Neural cell (in vitro differentiated cells): ENCODE data around the gene SSBP3. TPM values are rescaled to one million over a fixed set of nuclear protein-coding genes. Genes with fewer than 3 reads are reported as not detected.

ENCODE experiments used
- H2AFZ ChIP-seq: fragments of 200-600, 300-800 bp; sonication (generic), shearing (Covaris generic); 2 replicates; pipeline ENCODE4 v1.6.0; 2014; ENCODE audit warnings: low read depth, mild to moderate bottlenecking, antibody characterized with exemption, low read length, moderate library complexity
- H3F3A ChIP-seq: fragments of 200-600 bp; shearing (Covaris generic); 2 replicates; pipeline ENCODE4 v1.6.1; 2016; ENCODE audit warnings: mild to moderate bottlenecking, moderate library complexity, mixed read lengths, antibody characterized with exemption, low read length; ENCODE audit not compliant: insufficient read depth, poor library complexity, severe bottlenecking
- H3K27ac ChIP-seq: fragments of 200-600, 300-800 bp; sonication (generic), shearing (Covaris generic); 2 replicates; pipeline ENCODE4 v1.5.1; 2014; ENCODE audit warnings: mild to moderate bottlenecking, low read length, moderate library complexity
- H3K27me3 ChIP-seq: fragments of 300-800, 200-600 bp; sonication (generic), shearing (Covaris generic); 2 replicates; pipeline ENCODE4 v1.6.0; 2014; ENCODE audit warnings: mild to moderate bottlenecking, low read depth, low read length, moderate library complexity; ENCODE audit not compliant: insufficient read depth
- H3K36me3 ChIP-seq: fragments of 300-800, 200-600 bp; sonication (generic), shearing (Covaris generic); 2 replicates; pipeline ENCODE4 v1.5.1; 2014; ENCODE audit warnings: mild to moderate bottlenecking, antibody characterized with exemption, low read length, moderate library complexity; ENCODE audit not compliant: insufficient read depth
- H3K4me2 ChIP-seq: fragments of 300-800, 200-600 bp; sonication (generic), shearing (Covaris generic); 2 replicates; pipeline ENCODE4 v1.6.0; 2014; ENCODE audit warnings: mild to moderate bottlenecking, low read length
- H3K4me3 ChIP-seq: fragments of 300-800, 200-600 bp; sonication (generic), shearing (Covaris generic); 2 replicates; pipeline ENCODE4 v1.5.1; 2014; ENCODE audit warnings: mild to moderate bottlenecking, low read length, moderate library complexity
- H3K79me2 ChIP-seq: fragments of 200-600 bp; shearing (Covaris generic); replicated peaks from 2 replicates; pipeline ENCODE4 v1.6.0; 2014; ENCODE audit warnings: mild to moderate bottlenecking, low read length, moderate library complexity; ENCODE audit not compliant: insufficient read depth
- H3K9ac ChIP-seq: fragments of 300-800, 200-600 bp; sonication (generic), shearing (Covaris generic); 2 replicates; pipeline ENCODE4 v1.6.1; 2016; ENCODE audit warnings: mild to moderate bottlenecking, low read length, mixed read lengths
- H3K9me2 ChIP-seq: fragments of 200-600 bp; shearing (Covaris generic); 2 replicates; pipeline ENCODE4 v1.6.1; 2016; ENCODE audit warnings: mild to moderate bottlenecking, low read length, mixed read lengths; ENCODE audit not compliant: insufficient read depth
- H3K9me3 ChIP-seq: fragments of 200-600, 300-800 bp; sonication (generic), shearing (Covaris generic); 2 replicates; pipeline ENCODE4 v1.6.1; 2016; ENCODE audit warnings: mild to moderate bottlenecking, mixed run types, low read length, moderate library complexity, mixed read lengths
- H4K20me1 ChIP-seq: fragments of 200-600 bp; shearing (Covaris generic); 2 replicates; pipeline ENCODE4 v1.6.1; 2016; ENCODE audit warnings: mild to moderate bottlenecking, mixed run types; ENCODE audit not compliant: insufficient read depth
- CTCF ChIP-seq: fragments of 450-650 bp; IDR thresholded peaks from 2 replicates; pipeline ENCODE4 v1.5.1; 2014; ENCODE audit warnings: antibody characterized with exemption, mild to moderate bottlenecking, moderate library complexity; ENCODE audit not compliant: poor library complexity, severe bottlenecking
- EP300 ChIP-seq: fragments of 450-650 bp; conservative IDR thresholded peaks from 2 replicates; pipeline ENCODE4 v1.6.1; 2014; ENCODE audit warnings: antibody characterized with exemption, mild to moderate bottlenecking, moderate library complexity; ENCODE audit not compliant: poor library complexity, severe bottlenecking
- EZH2 ChIP-seq: fragments of 200-600, 300-800 bp; shearing (Covaris generic), sonication (generic); IDR thresholded peaks from 2 replicates; pipeline ENCODE4 v1.6.1; 2014; ENCODE audit warnings: antibody characterized with exemption, low read length, borderline replicate concordance, mild to moderate bottlenecking; ENCODE audit not compliant: insufficient read depth, poor library complexity, severe bottlenecking
- MXI1 ChIP-seq: fragments of 450-650 bp; conservative IDR thresholded peaks from 2 replicates; pipeline ENCODE4 v1.6.1; 2014; ENCODE audit warnings: antibody characterized with exemption, mild to moderate bottlenecking; ENCODE audit not compliant: poor library complexity, severe bottlenecking
- POLR2AphosphoS5 ChIP-seq: IDR thresholded peaks from 2 replicates; pipeline ENCODE4 v1.6.1; 2012
- RAD21 ChIP-seq: fragments of 450-650 bp; conservative IDR thresholded peaks from 2 replicates; pipeline ENCODE4 v1.6.1; 2014; ENCODE audit warnings: antibody characterized with exemption, mild to moderate bottlenecking, moderate library complexity
- REST ChIP-seq: IDR thresholded peaks from 2 replicates; pipeline ENCODE4 v1.6.1; 2012; ENCODE audit warnings: borderline replicate concordance
- SMC3 ChIP-seq: fragments of 450-650 bp; conservative IDR thresholded peaks from 2 replicates; pipeline ENCODE4 v1.6.1; 2014; ENCODE audit warnings: antibody characterized with exemption, mild to moderate bottlenecking, moderate library complexity; ENCODE audit not compliant: poor library complexity
- TAF1 ChIP-seq: IDR thresholded peaks from 2 replicates; pipeline ENCODE4 v1.6.1; 2012; ENCODE audit warnings: low read depth
- polyA plus RNA-seq: library from polyadenylated mRNA; depleted of rRNA; stranded (reverse); fragments of >200 nt; gene quantifications from 2 replicates; pipeline ENCODE4 v1.2.3, GENCODE V29; 2014

Gene SSBP3
- polyA plus RNA-seq, 1 donor from 2014 or later = 77.4 TPM

GRCh38 chr1:54297596-54298283 is 108.5 kb downstream of the SSBP3 start:
- peaks cover 92% of the 10 kb centered on the region for H3K79me2 ChIP-seq

DNA sequence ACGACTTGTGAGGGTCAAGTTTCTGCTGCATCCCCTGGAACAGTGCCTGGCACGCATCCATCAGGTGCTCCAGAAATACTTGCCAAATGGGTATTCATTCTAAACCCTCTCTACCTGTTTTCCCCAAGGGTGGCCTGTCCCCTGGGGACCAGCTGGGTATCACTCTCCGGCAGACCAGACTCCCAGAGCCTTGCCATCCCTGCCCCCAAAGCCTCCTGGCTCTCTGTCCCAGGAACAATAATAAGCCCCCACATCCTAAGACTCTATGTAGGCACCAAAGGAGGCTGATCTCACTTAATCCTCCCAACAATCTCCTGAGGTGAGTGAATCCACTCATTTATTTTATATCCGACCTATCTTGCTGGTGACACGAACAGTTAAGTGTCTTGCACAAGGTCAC is 109.5 kb downstream of the SSBP3 start:
- no peaks in the 10 kb centered on the region for H3K36me3 ChIP-seq
- H4K20me1 ChIP-seq = peaks cover 9% of the 10 kb centered on the region
- H3K9me2 ChIP-seq = no peaks in the 10 kb centered on the region
- no peak overlapping the region for H3K4me2 ChIP-seq
- no peak overlapping the region for H2AFZ ChIP-seq
- no peak for TF ChIP-seq EZH2
- TF ChIP-seq POLR2AphosphoS5 = no peak
- TF ChIP-seq MXI1 = no peak
- TF ChIP-seq SMC3 = no peak
- H3K27ac ChIP-seq = no peak overlapping the region
- H3K4me3 ChIP-seq = no peak overlapping the region
- no peaks in the 10 kb centered on the region for H3K9me3 ChIP-seq
- no peaks in the 10 kb centered on the region for H3F3A ChIP-seq
- H3K79me2 ChIP-seq = peaks cover 93% of the 10 kb centered on the region
- H3K27me3 ChIP-seq = no peaks in the 10 kb centered on the region
- no peak overlapping the region for H3K9ac ChIP-seq

More at GRCh38 chr1:54297596-54298283, 108.5 kb downstream of the SSBP3 start:
- H3F3A ChIP-seq = no peaks in the 10 kb centered on the region
- no peaks in the 10 kb centered on the region for H3K27me3 ChIP-seq
- H3K36me3 ChIP-seq = no peaks in the 10 kb centered on the region
- no peaks in the 10 kb centered on the region for H3K9me2 ChIP-seq
- no peak overlapping the region for H2AFZ ChIP-seq
- TF ChIP-seq EP300 (no peak), REST (no peak), RAD21 (no peak), CTCF (no peak), EZH2 (no peak), MXI1 (no peak), SMC3 (no peak), TAF1 (no peak), POLR2AphosphoS5 (no peak)
- H3K9ac ChIP-seq = no peak overlapping the region
- H3K27ac ChIP-seq = no peak overlapping the region
- no peak overlapping the region for H3K4me2 ChIP-seq
- no peaks in the 10 kb centered on the region for H3K9me3 ChIP-seq
- no peaks in the 10 kb centered on the region for H4K20me1 ChIP-seq
- H3K4me3 ChIP-seq = no peak overlapping the region
